Ascending aorta (tissue), 2 donors: ENCODE measurements around the gene LZTS2. TPM values are rescaled to one million over a fixed set of nuclear protein-coding genes. Genes with fewer than 3 reads are reported as not detected.
A peak's percentile ranks its signal among the peaks of the same experiment; 100 is the strongest.

ENCODE experiments used
- DNase-seq, 2 donors: peaks; one replicate each; pipeline ENCODE4 v3.0.0-alpha.2; 2019; ENCODE audit warnings: low spot score in 2 of 2
- H3K27ac ChIP-seq, 2 donors: fragments of 200-600 bp; sonication (generic); one replicate each; pipeline ENCODE4 v1.5.1; 2016 to 2017; ENCODE audit warnings: mild to moderate bottlenecking in 1 of 2
- H3K27me3 ChIP-seq: fragments of 200-600 bp; sonication (generic); one replicate; pipeline ENCODE4 v1.5.1; 2017
- H3K36me3 ChIP-seq, 2 donors: fragments of 200-600 bp; sonication (generic); one replicate each; pipeline ENCODE4 v1.5.1; 2016
- H3K4me1 ChIP-seq, 2 donors: fragments of 200-600 bp; sonication (generic); one replicate each; pipeline ENCODE4 v1.5.1; 2016 to 2017; ENCODE audit warnings: mild to moderate bottlenecking in 1 of 2
- H3K4me3 ChIP-seq, 2 donors: fragments of 200-600 bp; sonication (generic); one replicate each; pipeline ENCODE4 v1.5.1; 2016 to 2017; ENCODE audit warnings: mild to moderate bottlenecking in 1 of 2
- H3K9me3 ChIP-seq, 2 donors: fragments of 200-600 bp; sonication (generic); one replicate each; pipeline ENCODE4 v1.5.1; 2016
- intact Hi-C: fragments of 100-400 bp; cut with DNase I; formaldehyde crosslinking; loops from one replicate; pipeline ENCODE4 v1.15.1; 2023
- total RNA-seq: library from RNA; depleted of rRNA; stranded (reverse); fragments of >200 nt; gene quantifications from one replicate; pipeline ENCODE4 v1.1.0, GENCODE V29; 2016
- TF ChIP-seq, protein P1 (sequence below), 3 experiments: fragments of 200-600 bp in 2 of 3; fragments of 450-650 bp in 1 of 3; sonication (generic) in 2 of 3; IDR thresholded peaks; one replicate each; pipeline ENCODE4 v1.5.1; 2016 to 2019; ENCODE audit warnings: antibody characterized with exemption in 3 of 3, mild to moderate bottlenecking in 1 of 3, moderate library complexity in 1 of 3

The LZTS2 gene
- total RNA-seq, 1 donor from 2014 or later = 169 TPM

DNA sequence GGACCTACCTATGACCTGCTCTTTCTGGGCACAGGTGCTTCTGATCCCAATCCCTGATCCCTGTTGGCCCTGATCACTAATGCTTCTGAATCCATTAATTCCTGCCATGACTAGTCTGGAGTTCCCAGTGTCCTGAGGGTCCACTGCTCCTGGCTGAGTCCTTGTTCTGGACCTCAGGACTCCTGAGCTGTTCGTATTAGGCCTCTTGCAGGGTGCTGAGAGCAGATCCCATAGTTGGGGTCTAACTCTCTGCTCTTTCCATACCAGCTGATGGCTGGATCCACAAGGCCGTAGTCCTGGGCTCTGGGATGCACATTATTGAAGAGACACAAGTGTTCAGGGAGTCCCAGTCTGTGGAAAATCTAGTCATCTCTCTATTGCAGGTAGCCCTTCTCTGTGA, 19.3 kb upstream of the LZTS2 start:
- H3K27ac ChIP-seq = no peak overlapping the region
- peaks cover 37 to 50% of the 10 kb centered on the region in 2 donors for H3K36me3 ChIP-seq
- peak in 1 of 2 donors; percentile 31 for DNase-seq
- intact Hi-C loops = no loop called here
- no peaks in the 10 kb centered on the region for H3K4me1 ChIP-seq
- no peaks in the 10 kb centered on the region for H3K9me3 ChIP-seq
- no peaks in the 10 kb centered on the region for H3K27me3 ChIP-seq
- no peak overlapping the region for H3K4me3 ChIP-seq
- TF ChIP-seq, protein P1, sequence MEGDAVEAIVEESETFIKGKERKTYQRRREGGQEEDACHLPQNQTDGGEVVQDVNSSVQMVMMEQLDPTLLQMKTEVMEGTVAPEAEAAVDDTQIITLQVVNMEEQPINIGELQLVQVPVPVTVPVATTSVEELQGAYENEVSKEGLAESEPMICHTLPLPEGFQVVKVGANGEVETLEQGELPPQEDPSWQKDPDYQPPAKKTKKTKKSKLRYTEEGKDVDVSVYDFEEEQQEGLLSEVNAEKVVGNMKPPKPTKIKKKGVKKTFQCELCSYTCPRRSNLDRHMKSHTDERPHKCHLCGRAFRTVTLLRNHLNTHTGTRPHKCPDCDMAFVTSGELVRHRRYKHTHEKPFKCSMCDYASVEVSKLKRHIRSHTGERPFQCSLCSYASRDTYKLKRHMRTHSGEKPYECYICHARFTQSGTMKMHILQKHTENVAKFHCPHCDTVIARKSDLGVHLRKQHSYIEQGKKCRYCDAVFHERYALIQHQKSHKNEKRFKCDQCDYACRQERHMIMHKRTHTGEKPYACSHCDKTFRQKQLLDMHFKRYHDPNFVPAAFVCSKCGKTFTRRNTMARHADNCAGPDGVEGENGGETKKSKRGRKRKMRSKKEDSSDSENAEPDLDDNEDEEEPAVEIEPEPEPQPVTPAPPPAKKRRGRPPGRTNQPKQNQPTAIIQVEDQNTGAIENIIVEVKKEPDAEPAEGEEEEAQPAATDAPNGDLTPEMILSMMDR (IDR thresholded peaks at IDR 0.05) = no peak

DNA sequence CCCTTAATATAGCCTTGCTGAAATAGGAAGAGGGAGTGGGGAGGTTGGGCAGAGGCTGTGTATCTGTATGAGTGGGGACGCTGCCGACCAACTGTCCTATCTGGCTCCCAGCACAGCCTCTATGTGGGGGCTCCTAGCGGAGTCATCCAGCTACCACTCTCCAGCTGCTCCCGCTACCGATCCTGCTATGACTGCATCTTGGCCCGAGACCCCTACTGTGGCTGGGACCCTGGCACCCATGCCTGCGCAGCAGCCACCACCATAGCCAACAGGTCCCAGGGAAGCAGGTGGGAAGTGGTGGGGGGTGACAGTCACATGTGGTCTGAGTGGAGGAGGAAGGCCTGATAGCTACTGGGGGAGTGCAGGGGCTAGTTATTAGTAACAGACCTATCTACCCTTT, 18.9 kb upstream of the LZTS2 start:
- no peaks in the 10 kb centered on the region for H3K4me1 ChIP-seq
- TF ChIP-seq, protein P1 (IDR thresholded peaks at IDR 0.05) = no peak
- peak in 1 of 2 donors; percentile 40 for DNase-seq
- no peaks in the 10 kb centered on the region for H3K9me3 ChIP-seq
- H3K36me3 ChIP-seq = peaks cover 37 to 50% of the 10 kb centered on the region in 2 donors
- H3K27me3 ChIP-seq = no peaks in the 10 kb centered on the region
- intact Hi-C loops = no loop called here
- no peak overlapping the region for H3K27ac ChIP-seq
- no peak overlapping the region for H3K4me3 ChIP-seq

DNA sequence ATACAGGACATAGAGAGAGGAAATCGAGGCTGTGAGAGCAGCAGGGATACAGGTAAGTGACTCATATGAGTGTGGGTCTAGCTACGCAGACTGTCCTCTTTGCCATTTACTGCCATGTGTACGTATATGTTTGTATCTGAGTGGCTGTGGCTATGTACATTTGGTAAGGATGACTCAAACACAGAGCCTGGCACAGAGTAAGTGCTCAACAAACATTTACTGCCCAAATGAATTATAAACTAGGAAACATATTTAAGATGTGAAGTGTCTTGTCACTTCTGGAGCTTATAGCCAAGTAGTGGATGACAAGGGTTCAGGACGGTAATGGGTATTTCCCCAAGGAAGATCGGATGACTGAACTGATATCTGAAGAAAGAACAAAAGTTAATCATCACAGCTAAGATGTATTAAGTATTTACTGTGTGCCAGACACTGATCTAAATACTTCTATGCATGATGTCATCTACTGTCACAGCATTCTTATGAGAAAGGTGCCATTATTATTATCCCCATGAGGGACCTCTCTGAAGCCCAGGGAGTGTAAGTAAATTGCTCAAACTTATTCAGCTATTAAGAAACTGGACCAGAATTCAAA, 18.3 kb upstream of the LZTS2 start:
- Histone ChIP-seq H3K4me1 (no peaks in the 10 kb centered on the region), H3K4me3 (no peak overlapping the region), H3K27me3 (no peaks in the 10 kb centered on the region), H3K36me3 (peaks cover 37 to 50% of the 10 kb centered on the region in 2 donors), H3K27ac (no peak overlapping the region), H3K9me3 (no peaks in the 10 kb centered on the region)
- TF ChIP-seq, protein P1 (IDR thresholded peaks at IDR 0.05) = no peak
- DNase-seq = no peak
- intact Hi-C loops = no loop called here

DNA sequence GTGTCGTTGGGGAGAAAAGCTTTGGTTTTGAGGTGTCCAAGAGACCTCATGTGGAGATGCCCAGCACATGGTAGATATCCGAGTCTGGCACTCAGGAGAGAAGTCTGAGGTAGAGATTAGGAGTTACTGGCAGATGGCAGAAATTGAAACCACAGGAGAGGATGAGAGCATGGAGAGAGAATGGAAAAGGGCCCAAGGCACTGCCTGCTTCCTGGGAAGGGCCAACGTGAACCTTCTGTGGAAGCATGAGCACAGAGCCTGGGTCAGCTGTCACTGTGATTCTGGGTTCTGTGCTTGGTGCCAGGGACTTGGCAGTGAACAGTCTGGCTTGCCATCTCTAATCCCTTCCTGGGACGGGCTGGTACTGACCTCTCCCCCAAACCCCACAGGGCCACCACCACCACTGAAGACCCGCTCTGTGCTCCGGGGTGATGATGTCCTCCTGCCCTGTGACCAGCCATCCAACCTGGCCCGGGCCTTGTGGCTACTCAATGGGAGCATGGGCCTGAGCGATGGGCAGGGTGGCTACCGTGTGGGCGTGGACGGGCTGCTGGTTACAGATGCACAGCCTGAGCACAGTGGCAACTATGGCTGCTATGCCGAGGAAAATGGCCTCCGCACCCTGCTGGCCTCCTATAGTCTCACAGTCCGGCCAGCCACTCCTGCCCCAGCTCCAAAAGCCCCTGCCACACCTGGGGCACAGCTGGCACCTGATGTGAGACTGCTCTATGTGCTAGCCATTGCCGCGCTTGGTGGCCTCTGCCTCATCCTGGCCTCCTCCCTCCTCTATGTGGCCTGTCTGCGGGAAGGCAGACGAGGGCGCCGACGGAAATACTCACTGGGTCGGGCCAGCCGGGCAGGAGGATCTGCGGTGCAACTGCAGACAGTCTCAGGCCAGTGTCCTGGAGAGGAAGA, 16.4 kb upstream of the LZTS2 start:
- Histone ChIP-seq H3K4me1 (peaks cover 9 to 10% of the 10 kb centered on the region in 2 donors), H3K9me3 (no peaks in the 10 kb centered on the region), H3K27ac (no peak overlapping the region), H3K36me3 (peaks cover 37 to 47% of the 10 kb centered on the region in 2 donors), H3K27me3 (no peaks in the 10 kb centered on the region), H3K4me3 (no peak overlapping the region)
- DNase-seq = peak in 1 of 2 donors; percentile 58
- TF ChIP-seq, protein P1 (IDR thresholded peaks at IDR 0.05) = no peak
- intact Hi-C loops = no loop called here

DNA sequence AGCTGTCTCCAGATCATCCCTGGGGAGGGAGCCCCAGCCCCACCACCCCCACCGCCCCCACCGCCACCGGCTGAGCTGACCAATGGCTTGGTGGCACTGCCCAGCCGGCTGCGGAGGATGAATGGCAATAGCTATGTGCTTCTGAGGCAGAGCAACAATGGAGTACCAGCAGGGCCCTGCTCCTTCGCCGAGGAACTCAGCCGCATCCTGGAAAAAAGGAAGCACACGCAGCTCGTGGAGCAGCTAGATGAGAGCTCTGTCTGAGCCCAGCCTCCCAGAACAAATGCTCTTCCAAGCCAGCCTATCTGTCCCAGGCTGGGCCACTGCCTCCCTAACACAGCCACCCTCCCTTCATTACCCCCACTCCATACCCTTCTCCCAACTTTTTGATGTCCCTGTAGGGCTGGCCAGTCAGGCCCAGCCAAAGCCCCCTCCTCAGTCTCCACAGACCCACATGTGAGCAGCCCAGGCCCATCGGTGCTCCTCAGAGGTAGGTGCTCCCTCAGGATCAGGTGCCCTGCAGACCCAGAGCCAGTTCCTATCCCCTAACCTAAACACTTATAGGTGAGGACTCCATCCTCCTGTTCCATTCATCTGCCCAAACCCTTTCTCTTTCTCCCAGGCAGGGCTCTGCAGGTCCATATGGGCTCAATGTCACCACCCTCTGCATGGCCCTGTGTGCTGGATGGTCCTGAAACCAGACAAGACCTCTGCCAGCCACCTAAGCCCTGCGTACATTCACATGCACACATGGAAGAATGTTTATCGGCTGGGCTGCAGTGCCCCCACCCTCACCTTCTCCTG, 15.5 kb upstream of the LZTS2 start:
- Histone ChIP-seq H3K27me3 (no peaks in the 10 kb centered on the region), H3K4me3 (no peak overlapping the region), H3K9me3 (no peaks in the 10 kb centered on the region), H3K27ac (no peak overlapping the region), H3K36me3 (peaks cover 37 to 42% of the 10 kb centered on the region in 2 donors), H3K4me1 (peaks cover 9 to 16% of the 10 kb centered on the region in 2 donors)
- peak in 1 of 2 donors; percentile 30 for DNase-seq
- TF ChIP-seq, protein P1 (IDR thresholded peaks at IDR 0.05) = no peak
- intact Hi-C loops = no loop called here
